ENCODE data around the gene HOXA1. TPM values are rescaled to one million over a fixed set of nuclear protein-coding genes. Genes with fewer than 3 reads are reported as not detected.
A peak's percentile ranks its signal among the peaks of the same experiment; 100 is the strongest.

The HOXA1 gene
- total RNA-seq, 1 experiment from 2014 or later, result 5.6 TPM

GRCh38 chr7:27133409-27134231 is 37.8 kb upstream of the HOXA1 start:
- peak; percentile 37 for DNase-seq (ENCODE audit: low read depth, low spot score)
- in situ Hi-C loops (cut with HindIII; ENCODE audit: low pct_unique_long_range_greater_than_20kb, low sequenced_read_pairs), result no loop called here

- no peak for DNase-seq (ENCODE audit: low read depth, low spot score)
- in situ Hi-C loops (cut with HindIII; ENCODE audit: low pct_unique_long_range_greater_than_20kb, low sequenced_read_pairs), result no loop called here
These were observed 37.2 kb upstream of the HOXA1 start for GRCh38 chr7:27132978-27133377.

- in situ Hi-C loops (cut with HindIII; ENCODE audit: low pct_unique_long_range_greater_than_20kb, low sequenced_read_pairs), result no loop called here
These were observed 36.4 kb upstream of the HOXA1 start for GRCh38 chr7:27132214-27132613.

DNA sequence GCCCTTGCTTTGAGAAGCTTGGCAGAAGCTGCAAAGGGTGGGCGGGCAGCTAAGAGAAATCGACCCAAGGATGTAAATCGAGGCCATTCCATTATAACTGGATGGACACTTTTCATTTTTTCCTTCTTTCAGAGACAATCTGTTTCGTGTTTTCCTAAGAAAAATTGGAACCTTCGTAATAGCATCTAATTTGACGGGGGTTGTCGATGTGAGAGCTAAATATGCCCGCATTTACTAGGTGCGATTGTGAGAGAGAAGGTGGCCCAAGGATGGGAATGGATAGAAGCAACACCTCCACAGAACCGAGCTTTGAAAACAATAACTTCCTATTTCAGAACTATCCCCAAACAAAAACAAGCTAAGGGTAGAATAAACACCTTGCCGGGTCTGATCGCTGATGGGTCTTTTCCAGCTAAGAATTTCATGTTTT is 35.6 kb upstream of the HOXA1 start:
- DNase-seq (ENCODE audit: low read depth, low spot score), result no peak
- in situ Hi-C loops (cut with HindIII; ENCODE audit: low pct_unique_long_range_greater_than_20kb, low sequenced_read_pairs), result no loop called here

More at GRCh38 chr7:27132214-27132613, 36.4 kb upstream of the HOXA1 start:
- DNase-seq (ENCODE audit: low read depth, low spot score), result no peak

GRCh38 chr7:27130540-27131389 is 35.0 kb upstream of the HOXA1 start, which contains the start of gene HOXA4:
Gene HOXA4 (minus strand): TSS chr7:27130757. CDS start chr7:27130733, 24 bp downstream.
- in situ Hi-C loops (cut with HindIII; ENCODE audit: low pct_unique_long_range_greater_than_20kb, low sequenced_read_pairs), result no loop called here
- peak; percentile 77 for DNase-seq (ENCODE audit: low read depth, low spot score)

DNA sequence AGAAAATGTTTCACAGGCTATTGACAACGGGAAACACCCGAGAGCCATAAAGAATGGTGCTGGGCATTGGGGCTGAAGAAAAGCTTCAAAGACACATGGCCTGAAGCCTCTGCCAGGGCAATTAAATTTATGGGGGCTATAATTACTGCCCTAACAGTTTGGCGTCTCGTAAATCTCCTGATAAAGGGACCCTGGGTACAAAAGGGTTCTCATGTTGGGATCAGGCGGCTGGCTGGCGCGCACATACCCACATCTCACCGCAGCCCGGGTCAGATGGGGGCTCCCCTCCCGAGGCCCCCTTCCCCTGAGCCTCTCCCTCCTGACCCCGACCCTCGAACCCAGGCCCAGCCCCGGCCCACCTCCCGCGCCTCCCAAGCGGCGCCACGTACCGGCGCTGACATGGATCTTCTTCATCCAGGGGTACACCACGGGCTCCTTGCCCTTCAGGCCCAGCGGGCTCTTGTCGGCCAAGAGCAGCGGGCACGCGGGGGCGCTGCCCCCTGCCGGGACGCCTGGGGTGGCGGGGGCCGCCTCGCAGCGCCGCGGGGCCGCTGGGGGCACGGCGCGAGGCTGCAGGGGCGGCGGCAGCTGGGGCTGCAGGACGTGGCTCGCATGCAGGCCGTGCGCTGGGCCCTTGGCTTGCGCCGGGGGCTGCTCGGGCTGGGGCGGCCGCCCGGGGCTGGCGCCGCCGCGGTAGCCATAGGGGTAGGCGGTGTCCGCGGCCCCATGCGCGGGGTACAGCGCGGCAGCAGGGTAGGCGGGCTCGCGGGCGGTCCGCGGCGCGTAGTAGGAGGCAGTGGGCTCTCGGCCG is 34.1 kb upstream of the HOXA1 start:
- in situ Hi-C loops (cut with HindIII; ENCODE audit: low pct_unique_long_range_greater_than_20kb, low sequenced_read_pairs), result loop anchor here (10.0 kb wide), 1 partner anchor 275 kb away; no protein-coding TSS in a partner anchor
- DNase-seq (ENCODE audit: low read depth, low spot score), result peak; percentile 24

DNA sequence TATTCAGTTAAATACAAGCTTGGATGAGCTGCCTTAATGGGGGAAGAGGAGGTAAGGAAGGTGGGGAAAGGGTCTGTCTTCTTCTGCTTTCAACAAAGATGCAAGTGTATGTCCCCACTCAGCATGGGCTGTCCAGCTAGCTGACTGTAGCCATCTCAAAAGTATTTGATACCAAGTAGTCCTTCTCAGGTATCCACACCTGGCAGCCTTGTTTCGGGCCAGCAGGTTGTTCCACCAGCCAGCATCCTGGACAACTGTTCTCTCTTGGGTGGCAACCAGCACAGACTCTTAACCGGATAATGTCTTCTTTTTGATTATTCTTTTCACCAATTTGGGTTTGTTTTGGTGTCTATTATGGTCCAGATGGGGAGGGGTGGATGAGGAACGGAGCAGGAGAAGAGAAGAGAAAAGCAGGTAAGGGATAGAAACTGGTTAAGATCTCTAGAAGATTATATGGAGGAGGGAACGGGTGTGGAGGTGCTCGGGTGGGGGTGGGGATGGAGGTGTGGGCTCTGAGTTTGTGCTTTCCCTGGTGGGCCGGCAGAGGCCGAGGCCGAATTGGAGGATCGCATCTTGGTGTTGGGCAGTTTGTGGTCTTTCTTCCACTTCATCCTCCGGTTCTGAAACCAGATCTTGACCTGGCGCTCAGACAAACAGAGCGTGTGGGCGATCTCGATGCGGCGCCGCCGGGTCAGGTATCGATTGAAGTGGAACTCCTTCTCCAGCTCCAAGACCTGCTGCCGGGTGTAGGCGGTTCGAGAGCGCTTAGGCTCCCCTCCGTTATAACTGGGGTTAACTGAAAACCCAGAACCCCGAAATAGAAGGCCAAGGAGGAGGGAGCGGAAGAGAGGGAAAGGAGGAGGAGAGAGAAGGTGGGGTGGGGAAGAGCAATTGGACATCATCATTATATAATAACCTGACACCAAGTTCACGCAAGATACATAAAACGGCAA is 33.3 kb upstream of the HOXA1 start:
- DNase-seq (ENCODE audit: low read depth, low spot score), result no peak
- in situ Hi-C loops (cut with HindIII; ENCODE audit: low pct_unique_long_range_greater_than_20kb, low sequenced_read_pairs), result loop anchor here (10.0 kb wide), 1 partner anchor 274 kb away; no protein-coding TSS in a partner anchor

GRCh38 chr7:27128034-27128433 is 32.2 kb upstream of the HOXA1 start:
- in situ Hi-C loops (cut with HindIII; ENCODE audit: low pct_unique_long_range_greater_than_20kb, low sequenced_read_pairs), result loop anchor here (10.0 kb wide), 1 partner anchor 273 kb away; no protein-coding TSS in a partner anchor
- DNase-seq (ENCODE audit: low read depth, low spot score), result no peak

- in situ Hi-C loops (cut with HindIII; ENCODE audit: low pct_unique_long_range_greater_than_20kb, low sequenced_read_pairs), result loop anchor here (10.0 kb wide), 1 partner anchor 272 kb away; no protein-coding TSS in a partner anchor
- no peak for DNase-seq (ENCODE audit: low read depth, low spot score)
These were observed 31.0 kb upstream of the HOXA1 start for GRCh38 chr7:27126596-27127327.

DNA sequence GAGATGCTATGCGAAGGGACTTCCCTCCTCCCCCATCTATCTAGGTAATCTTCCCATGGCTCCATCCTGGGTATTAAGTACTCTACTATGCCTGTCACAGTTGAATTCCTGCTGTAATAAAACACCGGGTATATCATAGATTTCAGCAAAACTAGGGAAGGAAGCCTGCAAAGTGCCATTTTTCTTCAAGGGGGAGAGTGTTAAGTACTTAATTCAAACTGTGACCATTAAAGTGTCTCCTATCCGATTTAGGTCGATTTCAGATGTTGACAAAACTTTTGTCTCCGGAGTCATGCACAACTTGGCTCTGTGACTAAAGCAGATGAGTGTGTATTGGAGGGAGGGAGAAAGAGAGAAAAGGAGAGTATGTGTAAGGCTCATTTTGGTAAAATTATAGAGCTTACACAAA is 30.2 kb upstream of the HOXA1 start:
- DNase-seq (ENCODE audit: low read depth, low spot score), result no peak
- in situ Hi-C loops (cut with HindIII; ENCODE audit: low pct_unique_long_range_greater_than_20kb, low sequenced_read_pairs), result loop anchor here (10.0 kb wide), 1 partner anchor 271 kb away; no protein-coding TSS in a partner anchor

DNA sequence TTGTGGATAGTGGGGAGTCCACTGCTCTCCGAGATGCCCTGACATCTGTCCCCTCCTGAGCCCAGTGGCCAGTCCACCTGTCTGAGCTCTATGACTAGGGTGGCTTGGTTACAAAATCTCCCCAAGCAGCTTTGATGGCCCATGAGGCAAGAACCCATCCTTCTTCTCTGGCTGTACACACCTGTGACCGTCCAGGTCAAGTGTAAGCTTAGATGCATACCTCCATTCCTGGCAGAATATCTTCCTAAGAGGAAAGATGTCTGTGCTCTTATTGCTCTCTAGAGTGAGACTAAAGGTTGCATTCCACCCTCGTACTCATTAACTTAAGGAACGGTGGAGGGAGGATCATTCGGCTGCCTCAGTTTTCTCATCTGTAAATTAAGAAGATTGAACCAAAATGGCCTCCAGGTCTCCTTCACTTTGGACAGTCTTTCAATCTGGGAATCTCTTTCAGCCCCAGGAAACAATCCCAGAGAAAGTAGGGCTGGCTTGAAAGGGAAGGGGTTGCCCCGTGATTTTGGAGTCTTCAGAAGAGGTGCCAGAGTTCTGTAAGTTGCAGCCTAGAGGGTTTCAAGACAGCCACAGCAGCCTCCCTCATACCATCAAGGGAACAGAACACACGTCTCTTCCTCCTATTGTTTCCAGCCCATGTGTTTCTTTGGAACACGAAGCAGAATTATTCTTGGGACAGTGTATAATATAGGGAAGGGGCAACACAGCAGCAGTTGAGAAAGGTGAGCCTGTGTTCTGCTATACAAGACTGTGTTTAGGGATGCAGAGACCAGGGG is 29.3 kb upstream of the HOXA1 start:
- DNase-seq (ENCODE audit: low read depth, low spot score), result no peak
- in situ Hi-C loops (cut with HindIII; ENCODE audit: low pct_unique_long_range_greater_than_20kb, low sequenced_read_pairs), result loop anchor here (10.0 kb wide), 1 partner anchor 270 kb away; no protein-coding TSS in a partner anchor

GRCh38 chr7:27124096-27124901 is 28.5 kb upstream of the HOXA1 start:
- in situ Hi-C loops (cut with HindIII; ENCODE audit: low pct_unique_long_range_greater_than_20kb, low sequenced_read_pairs), result loop anchor here (10.0 kb wide), 1 partner anchor 269 kb away; no protein-coding TSS in a partner anchor
- no peak for DNase-seq (ENCODE audit: low read depth, low spot score)

DNA sequence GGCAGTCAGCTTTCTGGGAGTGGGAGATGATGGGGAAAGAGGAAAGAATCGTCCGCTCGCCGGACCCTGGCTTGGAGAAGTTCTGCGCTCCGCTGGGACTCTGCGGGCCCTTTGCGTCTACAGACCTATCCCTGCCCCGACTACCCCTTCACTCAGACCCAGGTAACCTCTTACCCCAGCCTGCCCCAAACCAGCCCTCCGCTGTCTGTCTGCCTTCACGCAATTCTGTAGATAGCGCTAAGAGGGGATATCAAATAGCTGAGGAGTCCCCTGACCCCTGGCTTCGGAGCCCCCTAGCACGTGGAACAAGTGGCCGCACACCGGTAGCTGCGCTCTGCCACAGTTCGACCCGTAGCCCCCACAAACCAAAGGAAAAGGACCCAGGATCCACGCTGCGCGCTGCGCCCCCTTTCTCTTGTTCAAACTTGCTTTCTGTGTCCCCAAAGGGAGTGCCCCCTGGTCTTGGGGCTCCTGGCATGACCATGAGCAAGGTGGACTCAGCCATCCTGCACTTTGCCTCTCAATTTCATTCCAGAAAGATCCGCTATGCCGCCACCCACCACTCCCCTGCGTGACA is 27.8 kb upstream of the HOXA1 start:
- no peak for DNase-seq (ENCODE audit: low read depth, low spot score)
- in situ Hi-C loops (cut with HindIII; ENCODE audit: low pct_unique_long_range_greater_than_20kb, low sequenced_read_pairs), result loop anchor here (10.0 kb wide), 1 partner anchor 269 kb away; no protein-coding TSS in a partner anchor

DNA sequence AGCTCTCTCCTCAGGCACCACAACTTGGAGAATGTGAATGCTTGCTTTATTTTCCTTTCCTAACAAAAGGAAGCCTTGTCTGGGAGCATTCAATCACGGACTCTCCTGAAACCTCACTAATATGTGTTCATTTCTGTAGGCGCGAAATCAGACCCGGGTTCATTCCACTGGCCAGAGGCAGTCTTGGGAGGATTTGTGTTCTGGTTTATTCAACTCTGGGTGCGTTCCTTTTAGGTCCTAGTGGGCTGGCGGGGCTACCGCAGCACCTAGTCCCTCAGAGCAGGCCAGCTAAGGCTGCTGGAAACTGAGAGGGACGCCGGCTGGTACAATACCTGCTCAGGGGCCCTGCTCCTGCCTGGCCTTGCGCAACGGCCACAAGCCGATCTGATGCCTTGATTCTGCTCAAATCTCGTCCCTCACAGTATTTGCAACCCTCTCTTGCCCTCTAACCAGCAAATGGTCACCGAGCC is 27.2 kb upstream of the HOXA1 start:
- peak; percentile 92 for DNase-seq (ENCODE audit: low read depth, low spot score)
- in situ Hi-C loops (cut with HindIII; ENCODE audit: low pct_unique_long_range_greater_than_20kb, low sequenced_read_pairs), result loop anchor here (10.0 kb wide), 1 partner anchor 268 kb away; no protein-coding TSS in a partner anchor

Measured in SK-MEL-5 (cell line).